Retinal pigment epithelial cell (primary cell): ENCODE data around the gene SLF2.

Experiments used
- DNase-seq: peaks from one replicate; pipeline ENCODE4 v3.0.0-alpha.2; 2010; ENCODE audit warnings: low read depth
- H3K4me3 ChIP-seq: 2 replicates; pipeline ENCODE4 v1.5.1; 2011; ENCODE audit warnings: mild to moderate bottlenecking, low read length, control low read depth, moderate library complexity
- TF ChIP-seq, protein P1 (sequence below): conservative IDR thresholded peaks from 2 replicates; pipeline ENCODE4 v1.5.1; 2011; ENCODE audit warnings: low read depth, low read length, control low read depth, inconsistent platforms

SLF2 gene

DNA sequence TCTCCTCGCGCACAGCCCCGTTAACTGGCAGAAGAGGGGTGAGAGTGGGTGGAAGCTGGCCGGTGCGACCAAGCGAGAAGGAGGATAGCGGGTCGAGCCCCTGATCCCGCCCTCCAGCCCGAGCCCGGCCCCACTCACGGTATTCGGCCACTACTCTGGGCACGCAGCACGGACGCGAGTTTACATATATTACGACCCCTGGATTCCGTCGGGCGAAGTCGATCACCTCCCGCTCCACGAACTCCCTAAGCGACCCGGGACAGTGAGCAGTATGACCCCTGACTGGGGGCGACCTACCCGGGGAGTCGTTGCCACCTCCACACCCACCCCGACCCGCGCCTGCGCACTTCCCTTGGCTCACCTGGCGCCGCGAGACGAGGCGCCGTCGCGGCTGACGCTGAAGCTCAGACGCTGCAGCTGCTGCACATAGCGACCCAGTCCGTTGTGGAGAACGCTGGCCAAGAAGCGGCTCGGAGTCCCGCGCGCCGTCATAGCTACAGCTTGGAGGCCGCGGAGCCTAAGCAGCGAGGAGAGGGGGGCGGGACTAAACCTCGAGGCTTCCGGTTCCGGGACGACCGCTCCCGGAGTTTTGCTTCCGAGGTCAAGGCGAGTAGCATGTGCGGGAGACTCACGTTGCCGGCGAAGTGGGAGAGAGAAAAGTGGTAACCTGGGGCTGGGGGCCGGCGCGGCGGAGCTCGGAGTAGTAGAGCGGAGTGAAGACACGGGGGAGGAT lies 74.4 kb downstream of the SLF2 start, which contains the start of the genes MRPL43 and TWNK:
Gene MRPL43, minus strand, starts transcription at position 546 of the 733 bp plus-strand sequence. Its CDS starts 54 bp downstream, at position 492.
Gene TWNK, plus strand, starts transcription at position 592 of the 733 bp plus-strand sequence. CDS start 668 bp downstream, outside the sequence.
- TF ChIP-seq, protein P1, sequence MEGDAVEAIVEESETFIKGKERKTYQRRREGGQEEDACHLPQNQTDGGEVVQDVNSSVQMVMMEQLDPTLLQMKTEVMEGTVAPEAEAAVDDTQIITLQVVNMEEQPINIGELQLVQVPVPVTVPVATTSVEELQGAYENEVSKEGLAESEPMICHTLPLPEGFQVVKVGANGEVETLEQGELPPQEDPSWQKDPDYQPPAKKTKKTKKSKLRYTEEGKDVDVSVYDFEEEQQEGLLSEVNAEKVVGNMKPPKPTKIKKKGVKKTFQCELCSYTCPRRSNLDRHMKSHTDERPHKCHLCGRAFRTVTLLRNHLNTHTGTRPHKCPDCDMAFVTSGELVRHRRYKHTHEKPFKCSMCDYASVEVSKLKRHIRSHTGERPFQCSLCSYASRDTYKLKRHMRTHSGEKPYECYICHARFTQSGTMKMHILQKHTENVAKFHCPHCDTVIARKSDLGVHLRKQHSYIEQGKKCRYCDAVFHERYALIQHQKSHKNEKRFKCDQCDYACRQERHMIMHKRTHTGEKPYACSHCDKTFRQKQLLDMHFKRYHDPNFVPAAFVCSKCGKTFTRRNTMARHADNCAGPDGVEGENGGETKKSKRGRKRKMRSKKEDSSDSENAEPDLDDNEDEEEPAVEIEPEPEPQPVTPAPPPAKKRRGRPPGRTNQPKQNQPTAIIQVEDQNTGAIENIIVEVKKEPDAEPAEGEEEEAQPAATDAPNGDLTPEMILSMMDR = no peak
- H3K4me3 ChIP-seq = peak within 1 kb of the TSS; percentile 93
- peak; percentile 36 for DNase-seq

DNA sequence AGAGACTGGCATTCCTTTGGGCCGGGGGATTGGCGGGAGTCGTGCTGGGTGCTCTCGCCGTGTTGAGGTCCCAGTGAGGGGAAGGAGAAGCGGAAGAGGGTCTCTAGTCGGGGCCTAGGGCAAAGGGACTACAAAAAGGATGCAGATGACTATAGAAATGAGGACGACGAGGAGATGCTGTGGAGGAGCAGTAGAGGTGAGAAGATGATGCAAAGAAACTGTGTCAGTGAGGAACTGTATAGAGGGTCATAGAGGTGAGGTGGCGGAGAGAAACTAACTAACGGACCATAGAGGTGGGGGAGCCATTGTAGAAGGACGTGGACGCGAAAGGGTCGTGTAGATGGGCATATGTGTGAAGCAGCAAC lies 74.9 kb downstream of the SLF2 start:
- no peak for DNase-seq
- TF ChIP-seq, protein P1 = no peak
- H3K4me3 ChIP-seq = peak overlapping the region; percentile 93

DNA sequence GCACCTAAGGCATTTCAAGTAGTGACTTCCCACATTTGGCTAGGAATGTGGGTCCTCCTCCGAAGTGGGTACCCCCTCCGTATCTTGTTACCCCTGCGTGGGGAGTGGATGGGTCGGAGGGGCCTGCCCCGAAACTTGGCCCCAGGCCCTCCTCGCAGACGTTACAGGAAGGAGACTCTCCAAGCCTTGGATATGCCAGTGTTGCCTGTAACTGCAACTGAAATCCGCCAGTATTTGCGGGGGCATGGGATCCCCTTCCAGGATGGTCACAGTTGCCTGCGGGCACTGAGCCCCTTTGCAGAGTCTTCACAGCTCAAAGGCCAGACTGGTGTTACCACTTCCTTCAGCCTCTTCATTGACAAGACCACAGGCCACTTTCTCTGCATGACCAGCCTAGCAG lies 75.4 kb downstream of the SLF2 start:
- no peak for DNase-seq
- TF ChIP-seq, protein P1 = no peak
- H3K4me3 ChIP-seq = peak overlapping the region; percentile 93

DNA sequence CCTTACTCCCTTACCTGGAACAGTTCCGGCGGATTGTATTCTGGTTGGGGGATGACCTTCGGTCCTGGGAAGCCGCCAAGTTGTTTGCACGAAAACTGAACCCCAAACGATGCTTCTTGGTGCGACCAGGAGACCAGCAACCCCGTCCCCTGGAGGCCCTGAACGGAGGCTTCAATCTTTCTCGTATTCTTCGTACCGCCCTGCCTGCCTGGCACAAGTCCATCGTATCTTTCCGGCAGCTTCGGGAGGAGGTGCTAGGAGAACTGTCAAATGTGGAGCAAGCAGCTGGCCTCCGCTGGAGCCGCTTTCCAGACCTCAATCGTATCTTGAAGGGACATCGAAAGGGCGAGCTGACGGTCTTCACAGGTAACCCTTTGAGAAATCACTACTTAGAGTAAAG lies 76.3 kb downstream of the SLF2 start:
- TF ChIP-seq, protein P1 = no peak
- H3K4me3 ChIP-seq = no peak overlapping the region
- no peak for DNase-seq

DNA sequence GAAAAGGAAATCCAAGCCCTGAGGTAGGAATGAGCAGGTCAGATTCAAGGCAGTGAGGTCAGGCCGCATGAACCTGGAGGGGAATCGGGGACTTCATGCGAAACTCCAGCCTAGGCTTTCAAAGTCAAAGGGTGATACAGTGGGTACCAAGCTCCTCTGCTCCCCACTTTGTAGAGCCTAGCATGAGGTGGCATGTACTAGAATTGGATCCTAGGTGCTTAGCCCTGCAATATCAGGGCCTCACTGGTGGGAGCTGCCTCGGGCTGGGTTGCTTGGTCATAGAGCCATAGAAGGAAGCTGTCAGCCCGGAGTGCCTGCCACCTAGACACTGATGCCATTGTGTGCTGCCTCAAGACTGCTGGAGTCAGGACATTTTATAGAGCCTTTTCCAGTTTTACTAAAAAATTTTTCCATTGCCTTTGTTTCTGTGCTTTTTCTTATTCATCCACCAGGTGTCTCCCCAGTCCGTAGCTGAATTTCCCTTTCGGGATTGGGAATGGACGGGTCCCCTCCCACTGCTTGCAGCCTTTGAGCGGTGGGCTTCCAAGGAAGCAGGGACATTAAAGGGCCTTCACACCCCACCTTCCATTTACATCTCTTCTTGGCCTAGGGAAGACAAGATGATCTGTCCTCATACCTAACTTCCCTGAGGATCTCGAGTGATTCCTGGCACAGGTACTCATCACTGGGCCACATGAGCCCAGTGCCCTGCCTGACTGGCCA lies 81.4 kb downstream of the SLF2 start:
- DNase-seq = no peak
- H3K4me3 ChIP-seq = no peak overlapping the region
- TF ChIP-seq, protein P1 = peak; percentile 76

DNA sequence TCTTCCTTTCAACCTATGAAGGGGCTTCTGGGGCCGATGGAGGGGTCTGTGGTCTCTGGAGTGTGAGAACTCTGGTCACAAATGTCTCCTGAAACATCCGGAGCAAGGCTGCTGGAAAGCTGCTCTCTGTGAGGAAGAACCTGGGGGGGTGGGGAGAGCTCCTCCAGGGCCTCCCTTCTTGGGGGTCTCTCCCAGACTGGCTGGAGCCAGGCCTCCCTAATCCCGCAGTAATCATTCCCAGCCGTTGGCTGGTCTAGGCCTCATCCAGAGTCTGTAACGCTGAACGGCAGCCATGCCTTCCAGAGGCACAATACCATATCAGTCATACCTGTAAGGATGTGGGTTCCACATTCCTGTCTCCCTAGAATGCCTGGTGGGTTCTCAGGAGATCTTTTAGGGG lies 82.4 kb downstream of the SLF2 start:
- H3K4me3 ChIP-seq = no peak overlapping the region
- TF ChIP-seq, protein P1 = no peak
- no peak for DNase-seq
